Stimulated activated CD8-positive, alpha-beta memory T cell treated with anti-CD3 and anti-CD28 coated beads, Interleukin-7, amount 100 ng/mL, for 48 hours (primary cell): ENCODE measurements around the gene MLH3.

Experiments
- DNase-seq, 2 donors: peaks; one replicate each; pipeline ENCODE4 v3.0.0-alpha.2; 2020; ENCODE audit warnings: low read depth in 1 of 2; ENCODE audit errors: extremely low read depth in 1 of 2

The MLH3 gene

GRCh38 chr14:74988131-74988530 lies 63.1 kb downstream of the MLH3 start:
- no peak for DNase-seq

- DNase-seq = no peak
These were observed 65.5 kb downstream of the MLH3 start for GRCh38 chr14:74985806-74986205.

GRCh38 chr14:74985028-74985310 lies 66.3 kb downstream of the MLH3 start:
- no peak for DNase-seq

GRCh38 chr14:74984236-74985027 lies 66.8 kb downstream of the MLH3 start:
- DNase-seq = no peak

GRCh38 chr14:74983343-74983742 lies 67.9 kb downstream of the MLH3 start:
- DNase-seq = no peak

GRCh38 chr14:74982661-74983060 lies 68.6 kb downstream of the MLH3 start:
- no peak for DNase-seq

DNA sequence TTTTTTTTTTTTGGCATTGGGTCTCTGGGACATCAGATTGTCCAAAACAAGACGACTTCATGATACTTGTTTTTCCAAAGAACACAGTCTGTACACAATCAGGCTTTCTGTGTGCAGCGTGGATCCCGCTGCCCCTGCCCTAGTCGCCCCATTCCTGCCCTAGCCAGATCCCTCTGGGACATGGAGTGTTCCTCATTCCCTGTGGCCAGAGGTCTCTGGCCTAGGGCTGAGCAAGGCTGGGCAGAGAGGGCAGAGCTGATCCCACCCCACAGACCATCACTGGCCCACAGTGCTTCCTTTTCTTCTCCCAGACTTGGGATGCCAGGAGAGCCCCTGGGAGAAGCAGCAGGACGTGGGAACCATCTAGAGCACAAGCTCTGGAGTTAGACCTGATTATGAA lies 69.4 kb downstream of the MLH3 start:
- no peak for DNase-seq

DNA sequence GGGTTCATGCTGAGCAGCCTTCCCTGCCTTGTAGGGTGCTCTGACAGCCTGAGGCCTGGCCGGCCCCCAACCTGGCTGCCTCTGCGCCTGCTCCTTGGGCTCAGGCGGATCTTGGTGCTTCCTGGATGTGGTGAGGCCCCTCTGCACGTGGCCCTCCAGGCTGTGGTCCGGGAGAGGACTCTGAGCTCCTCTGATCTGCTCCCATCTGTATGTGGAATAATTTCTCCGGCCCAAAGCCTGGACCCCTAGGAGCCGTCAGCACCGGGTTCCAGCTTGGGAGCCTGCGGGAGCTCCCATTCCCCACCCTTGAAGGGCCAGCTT lies 69.8 kb downstream of the MLH3 start:
- DNase-seq = no peak

GRCh38 chr14:74980731-74981461 lies 70.4 kb downstream of the MLH3 start:
- no peak for DNase-seq

DNA sequence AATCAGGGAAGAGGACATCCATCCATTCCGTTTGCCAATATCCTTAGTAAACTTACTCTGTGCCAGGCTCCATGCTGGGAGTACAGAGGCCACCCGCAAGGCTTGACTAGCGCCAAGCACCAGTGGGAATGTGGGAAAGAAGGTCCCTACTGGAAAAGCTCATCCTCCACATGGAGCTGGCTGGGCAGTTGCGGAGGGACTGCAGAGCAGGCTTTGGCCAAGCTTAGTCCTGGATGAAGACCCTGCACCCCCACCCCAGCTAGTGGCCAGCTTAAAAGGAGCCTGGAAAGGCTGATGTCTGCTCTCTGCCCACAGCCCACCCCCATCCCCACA lies 70.9 kb downstream of the MLH3 start:
- no peak for DNase-seq

- no peak for DNase-seq
These were observed 71.5 kb downstream of the MLH3 start for GRCh38 chr14:74979442-74980397.

- no peak for DNase-seq
These were observed 72.2 kb downstream of the MLH3 start for GRCh38 chr14:74979029-74979428.

DNA sequence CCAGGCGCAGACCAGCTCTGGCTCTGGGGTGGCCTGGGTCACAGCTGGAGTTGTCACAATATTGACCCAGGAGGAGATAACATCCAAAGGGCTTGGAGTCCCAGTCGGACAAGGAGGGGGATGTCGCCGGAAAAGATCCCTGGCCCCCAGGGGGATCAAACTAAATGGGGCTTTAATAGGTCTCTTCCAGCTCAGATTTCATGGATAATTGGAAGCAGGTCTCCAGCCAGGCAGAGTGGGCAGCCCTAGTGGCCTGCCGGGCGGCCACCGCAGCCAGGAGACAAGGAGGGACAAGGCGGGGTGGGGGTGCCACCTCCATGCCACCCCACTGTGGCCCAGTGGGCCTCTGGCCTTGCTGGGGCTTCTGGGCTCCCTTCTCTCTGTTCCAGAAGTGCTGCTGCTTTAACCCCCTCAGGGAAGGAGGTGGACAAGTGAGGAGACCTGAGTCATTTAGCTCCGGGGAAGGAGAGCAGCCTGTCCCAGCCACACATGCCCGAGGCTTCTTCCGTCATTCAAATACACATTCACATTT lies 72.8 kb downstream of the MLH3 start:
- no peak for DNase-seq

DNA sequence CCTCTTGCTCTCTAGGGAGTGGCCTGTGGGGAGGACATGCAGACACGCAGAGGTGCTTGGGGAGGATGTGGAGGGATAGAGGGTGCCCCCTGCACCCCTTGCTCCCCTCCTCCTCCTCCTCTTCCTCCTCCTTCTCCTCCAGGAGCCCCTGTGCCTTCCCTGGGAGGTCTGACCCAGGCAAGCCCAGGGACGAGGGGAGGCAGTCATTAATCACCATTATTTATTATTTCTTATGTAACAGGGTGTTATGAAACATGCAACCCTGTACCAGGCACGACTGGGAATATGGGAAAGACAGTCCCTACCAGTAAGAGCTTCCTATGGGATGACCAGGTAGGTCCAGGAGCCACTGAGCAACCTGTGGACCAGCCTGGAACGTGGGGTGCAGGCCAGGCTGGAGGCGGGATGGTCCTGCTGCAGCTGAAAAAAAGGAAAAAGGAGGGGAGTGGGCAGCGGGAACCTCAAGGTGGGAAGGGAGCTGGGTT lies 73.3 kb downstream of the MLH3 start:
- DNase-seq = no peak

DNA sequence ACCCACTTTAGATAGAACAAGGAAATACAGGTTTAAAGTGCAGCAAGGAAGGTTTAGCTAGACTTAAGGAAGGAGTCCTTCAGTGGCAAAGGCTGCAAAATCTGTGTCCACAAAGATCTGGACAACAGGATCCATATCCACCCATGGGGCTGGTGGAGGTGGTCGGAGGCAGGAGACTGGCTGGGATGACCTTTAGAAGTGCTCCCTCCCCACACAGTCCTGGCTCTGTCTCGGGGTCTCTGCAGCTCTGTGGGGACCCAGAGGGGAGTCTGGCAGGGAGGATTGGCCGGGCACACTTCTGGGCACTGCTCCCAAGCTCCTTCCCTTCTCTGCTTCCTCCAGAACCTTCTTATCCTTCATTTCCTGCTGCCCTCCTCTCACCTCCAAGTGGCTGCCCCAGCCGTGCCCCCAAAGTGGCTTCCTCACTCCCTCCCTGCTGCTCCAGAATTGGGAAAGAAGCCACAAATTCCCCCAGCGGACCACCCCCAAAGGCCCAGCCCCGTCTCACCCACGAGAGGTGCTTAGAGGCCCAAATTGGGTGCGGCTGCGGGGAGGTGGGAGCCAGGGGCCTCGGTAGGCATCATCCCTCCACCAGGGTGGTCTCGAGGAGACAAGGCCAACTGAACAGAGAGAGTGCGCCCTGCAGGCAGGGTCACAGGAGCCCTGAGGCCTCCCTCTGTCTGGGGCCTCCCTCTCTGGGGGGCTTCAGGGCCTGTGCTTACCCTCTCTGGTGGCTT lies 73.9 kb downstream of the MLH3 start:
- DNase-seq = no peak

DNA sequence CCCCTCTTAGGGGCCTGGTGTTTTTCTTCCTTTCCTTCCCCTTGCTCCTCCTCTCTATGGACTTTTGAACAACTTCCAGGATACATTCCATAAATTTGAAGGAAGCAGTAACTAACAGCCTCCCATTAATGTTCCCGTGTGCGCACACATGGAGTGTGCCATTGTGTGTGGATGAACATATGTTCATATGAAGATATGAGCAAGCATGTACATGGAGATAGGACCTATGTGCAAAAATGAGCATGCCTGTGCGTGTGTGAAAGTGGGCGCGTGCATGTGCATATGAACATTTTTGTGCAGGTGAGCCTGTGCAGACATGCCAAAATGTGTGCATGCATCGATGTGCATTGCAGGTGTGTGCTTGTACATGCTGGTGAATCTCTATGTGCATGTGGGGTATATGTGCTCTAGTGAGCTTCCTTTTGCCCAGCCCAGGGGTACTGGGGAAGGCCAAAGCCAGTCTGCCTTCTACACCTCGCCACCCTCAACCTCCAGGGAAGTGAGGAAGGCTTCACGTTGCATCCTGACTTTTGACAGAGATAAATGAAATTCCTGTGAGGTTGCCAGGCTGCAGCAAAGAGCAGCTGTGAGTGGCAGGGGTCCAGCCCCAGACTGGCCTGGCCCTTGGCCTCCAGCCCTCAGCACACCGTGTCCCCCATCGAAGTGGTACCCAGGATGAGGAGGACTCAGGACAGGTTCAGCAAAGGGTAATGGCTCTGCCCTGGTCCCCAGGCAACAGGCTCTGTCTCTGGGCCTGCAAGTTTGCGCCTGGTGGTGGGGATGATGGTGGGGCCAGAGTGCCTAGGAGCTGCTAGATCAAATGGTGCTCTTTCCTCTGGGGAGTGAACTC lies 74.8 kb downstream of the MLH3 start:
- no peak for DNase-seq

DNA sequence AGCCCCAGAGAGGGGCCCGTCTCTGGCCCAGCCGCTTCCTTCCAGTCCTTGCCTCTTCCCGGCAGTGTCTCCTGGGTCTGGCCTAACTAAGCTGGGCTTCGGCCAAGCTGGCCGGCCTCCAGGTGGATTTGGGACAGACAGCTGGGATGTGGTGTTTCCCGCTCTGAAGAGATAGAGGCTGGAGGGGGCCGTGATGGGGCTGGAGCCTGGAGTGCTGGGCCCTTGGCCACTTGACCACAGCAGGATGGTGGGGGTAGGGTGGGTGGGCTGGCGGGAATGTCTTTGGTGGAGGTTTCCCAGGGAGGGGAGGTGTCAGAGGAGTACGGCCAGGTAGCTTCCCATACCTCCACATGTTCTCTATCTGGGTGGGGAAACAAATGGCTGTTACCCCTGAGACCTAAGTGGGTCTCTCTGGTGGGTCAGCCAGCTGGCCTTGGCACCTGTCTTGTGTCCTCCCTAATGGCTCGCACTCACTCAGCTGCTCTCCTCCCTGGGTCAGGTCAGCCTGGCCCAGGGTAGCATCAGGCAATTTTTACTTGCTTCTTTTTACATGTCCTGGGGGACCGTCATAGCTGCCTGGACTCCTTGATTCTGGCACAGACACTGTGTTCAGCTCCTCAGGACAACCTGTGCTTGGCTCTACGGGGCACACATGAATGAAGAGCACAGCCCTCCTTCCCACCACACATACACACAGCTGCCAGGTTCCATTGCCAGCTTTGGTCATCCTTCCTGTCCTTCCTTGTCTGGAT lies 76.0 kb downstream of the MLH3 start:
- no peak for DNase-seq

GRCh38 chr14:74974364-74975058 lies 76.8 kb downstream of the MLH3 start:
- no peak for DNase-seq
